HG03103 (cell line): ENCODE measurements around the gene VASH1.
"Not testable (repeated sequence)": the region's sequence is repeated elsewhere in the genome, so short reads cannot be mapped to it uniquely, and the experiment has no call there.

Experiments
- ATAC-seq: cut with Tn5 transposase; IDR thresholded peaks from one replicate; pipeline ENCODE4 v1.9.1; 2021; ENCODE audit warnings: low read depth; ENCODE audit not compliant: unreplicated experiment

The VASH1 gene

DNA sequence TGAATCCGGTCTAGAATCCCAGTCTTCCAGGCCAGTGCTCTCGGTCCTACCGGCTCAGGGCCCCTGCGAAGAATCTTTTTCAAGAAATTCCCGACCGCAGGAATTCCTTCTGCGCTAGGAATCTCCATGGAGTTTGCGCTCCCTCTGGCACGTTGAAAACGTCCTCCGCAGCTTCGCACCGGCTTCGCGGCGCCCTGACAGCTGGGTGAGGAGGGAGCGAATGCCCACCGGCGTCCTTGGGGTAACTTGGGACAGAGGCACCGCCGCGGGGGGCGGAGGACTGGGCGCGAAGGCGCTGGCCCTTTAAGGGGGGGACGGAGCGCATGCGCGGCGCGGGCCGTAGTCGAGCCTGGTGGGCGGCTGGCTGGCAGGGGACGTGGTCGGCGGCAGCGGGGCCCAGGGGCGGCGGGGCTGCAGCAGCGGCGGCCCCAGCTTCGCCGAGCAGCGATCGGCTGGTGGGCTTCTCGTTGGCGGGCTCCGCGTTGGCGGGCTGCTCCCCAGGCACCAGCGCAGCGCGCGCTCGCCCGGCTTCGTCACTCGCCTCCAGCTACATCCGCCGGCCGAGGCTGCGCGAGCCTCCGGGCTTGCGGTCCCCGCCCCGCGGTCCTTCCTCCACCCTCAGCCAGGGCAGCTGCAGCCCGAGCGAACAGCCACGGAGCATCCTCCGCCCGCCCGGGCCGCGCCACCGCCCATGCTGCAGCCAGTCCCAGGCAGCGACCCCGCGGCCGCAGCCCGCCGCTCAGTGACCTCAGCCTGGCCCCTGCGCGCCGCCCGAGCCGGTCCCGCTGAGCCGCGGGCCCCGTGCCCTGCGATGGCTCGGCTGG, at the start of gene VASH1:
VASH1 (plus strand) TSS at position 333 of the 824 bp plus-strand sequence. CDS start 1,354 bp downstream, outside the sequence.
- ATAC-seq = no peak

DNA sequence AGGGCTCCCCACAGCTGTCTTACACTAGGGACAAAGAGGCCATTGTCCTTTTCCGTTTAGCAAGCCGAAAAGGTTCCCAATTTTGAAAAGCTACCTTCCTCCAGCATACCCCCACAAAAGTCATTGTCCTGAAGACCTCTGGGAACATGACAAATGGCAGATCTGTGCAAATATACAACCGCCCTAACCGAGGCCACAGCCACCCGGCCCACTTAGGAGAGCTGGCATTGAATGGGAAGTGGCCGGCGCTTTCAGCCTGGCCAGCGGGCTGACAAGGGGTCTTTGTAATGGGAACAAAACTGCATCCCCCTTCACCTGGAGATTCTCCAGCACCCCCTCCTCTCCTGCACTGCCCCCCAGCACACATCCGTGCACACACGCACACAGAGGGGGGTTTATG, 48.1 kb upstream of the VASH1 start:
- ATAC-seq = no peak

DNA sequence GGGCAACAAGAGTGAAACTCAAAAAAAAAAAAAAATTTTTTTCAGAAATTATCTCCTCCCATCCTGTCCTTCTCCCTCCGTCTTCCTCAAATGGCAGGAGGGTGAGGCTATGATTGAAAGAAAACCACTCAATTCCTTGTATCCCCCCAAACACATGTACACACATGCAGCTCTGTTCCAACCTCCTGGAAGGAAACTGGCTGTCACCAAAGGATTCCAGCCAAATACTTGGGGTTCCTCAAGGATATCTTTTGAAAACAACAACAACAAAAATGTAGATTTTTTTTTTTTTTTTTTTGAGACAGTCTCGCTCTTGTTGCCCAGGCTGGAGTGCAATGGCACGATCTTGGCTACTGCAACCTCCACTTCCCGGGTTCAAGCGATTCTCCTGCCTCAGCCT, 46.8 kb upstream of the VASH1 start:
- no peak for ATAC-seq

DNA sequence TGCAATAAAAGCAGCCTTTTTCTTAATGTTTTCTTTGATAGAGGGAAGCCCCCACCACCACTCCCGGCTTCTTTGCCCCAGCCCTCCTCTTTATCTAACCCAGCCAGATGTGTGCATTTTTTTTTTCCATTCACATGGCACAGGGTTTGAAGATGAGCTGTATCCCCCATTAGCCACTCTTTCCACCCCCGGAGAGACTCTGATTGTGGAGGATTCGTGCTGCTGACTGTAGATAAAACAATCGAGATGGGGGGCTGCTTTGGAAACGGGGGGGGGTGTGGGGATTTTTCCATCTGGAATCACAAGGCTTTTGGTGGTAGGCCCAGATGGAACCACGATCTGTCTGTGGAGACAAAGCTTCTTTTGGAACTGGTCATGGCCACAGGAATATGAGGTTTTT, 46.2 kb upstream of the VASH1 start:
- no peak for ATAC-seq

DNA sequence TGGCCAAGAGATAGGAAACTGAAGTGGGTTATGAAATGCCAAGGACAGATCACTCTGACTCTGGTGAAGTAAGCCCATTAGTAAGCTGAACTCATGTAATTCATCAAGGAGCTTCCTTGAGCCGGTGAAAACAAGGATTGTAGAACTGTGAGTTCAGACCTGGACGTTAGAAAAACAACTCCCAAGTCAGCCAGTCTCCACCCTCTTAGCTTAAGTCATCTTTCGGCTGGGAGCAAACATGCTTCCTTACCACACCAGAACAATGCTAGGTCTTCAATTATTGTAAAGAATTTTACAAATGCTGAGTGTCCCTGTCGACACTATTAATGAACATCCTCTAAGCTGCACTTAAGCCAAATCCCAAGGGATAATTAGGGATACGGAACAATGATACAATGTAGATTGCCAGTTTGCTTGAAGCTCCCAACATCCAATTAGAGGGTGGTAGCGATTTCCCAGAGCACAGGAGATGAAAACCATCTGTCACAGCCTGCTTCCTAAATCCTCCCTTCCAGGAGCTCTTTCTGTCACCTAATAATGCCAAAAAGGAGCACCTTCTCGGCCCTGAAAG, 45.7 kb upstream of the VASH1 start:
- no peak for ATAC-seq

DNA sequence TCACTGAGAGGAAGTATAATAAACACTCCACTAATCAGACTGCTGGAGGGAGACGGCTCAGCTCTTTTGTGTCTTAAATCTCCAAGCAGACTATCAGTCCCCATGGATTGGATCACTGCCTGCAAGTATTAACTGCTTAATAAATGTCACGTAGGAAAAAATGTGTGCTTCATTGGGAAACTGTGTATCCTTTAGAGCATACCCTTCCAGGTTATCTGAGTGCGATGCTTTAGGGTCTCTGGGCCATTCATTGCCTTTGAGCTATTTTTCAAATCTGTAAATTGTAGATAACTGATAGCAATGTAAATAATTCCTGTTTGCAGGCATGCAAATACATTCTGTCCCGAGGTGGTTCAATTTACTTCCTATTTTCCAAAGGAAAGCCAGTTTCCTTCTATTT, 45.0 kb upstream of the VASH1 start:
- ATAC-seq = no peak

DNA sequence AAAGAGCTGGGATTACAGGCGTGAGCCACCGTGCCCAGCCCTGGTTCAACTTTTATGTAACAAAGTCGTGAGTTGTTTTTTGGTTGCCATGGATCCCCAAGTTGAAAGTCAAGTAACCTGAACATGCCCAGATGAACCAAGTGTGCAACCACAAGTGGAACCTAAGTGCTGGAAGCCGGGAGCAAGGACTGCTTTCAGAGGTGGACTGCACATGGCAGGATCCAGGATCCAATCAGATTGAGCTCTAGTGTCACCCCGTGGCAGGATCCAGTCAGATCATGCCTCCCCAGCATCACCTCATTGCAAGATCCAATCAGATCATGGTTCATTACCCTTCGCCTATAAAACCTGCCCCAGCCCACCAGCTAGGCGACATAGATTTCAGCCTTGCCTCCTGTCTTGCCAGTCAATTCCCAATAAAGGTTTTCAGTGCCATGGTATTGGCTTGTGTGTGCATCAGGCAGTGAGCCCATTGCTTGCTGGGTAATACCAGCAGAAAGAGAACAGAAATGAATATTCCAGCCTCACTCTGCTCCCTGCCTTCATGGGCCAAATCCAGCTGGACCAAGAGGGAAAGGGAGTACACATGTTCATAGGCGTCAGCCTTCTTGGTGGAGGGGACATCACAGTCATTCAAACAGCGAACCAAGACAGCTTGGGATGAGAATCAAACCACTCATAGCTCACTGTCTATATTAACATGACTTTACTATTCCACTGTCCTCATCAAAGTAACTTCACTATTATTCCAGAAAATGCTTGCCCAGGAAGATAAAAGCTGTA, 43.6 kb upstream of the VASH1 start:
- ATAC-seq = no peak

DNA sequence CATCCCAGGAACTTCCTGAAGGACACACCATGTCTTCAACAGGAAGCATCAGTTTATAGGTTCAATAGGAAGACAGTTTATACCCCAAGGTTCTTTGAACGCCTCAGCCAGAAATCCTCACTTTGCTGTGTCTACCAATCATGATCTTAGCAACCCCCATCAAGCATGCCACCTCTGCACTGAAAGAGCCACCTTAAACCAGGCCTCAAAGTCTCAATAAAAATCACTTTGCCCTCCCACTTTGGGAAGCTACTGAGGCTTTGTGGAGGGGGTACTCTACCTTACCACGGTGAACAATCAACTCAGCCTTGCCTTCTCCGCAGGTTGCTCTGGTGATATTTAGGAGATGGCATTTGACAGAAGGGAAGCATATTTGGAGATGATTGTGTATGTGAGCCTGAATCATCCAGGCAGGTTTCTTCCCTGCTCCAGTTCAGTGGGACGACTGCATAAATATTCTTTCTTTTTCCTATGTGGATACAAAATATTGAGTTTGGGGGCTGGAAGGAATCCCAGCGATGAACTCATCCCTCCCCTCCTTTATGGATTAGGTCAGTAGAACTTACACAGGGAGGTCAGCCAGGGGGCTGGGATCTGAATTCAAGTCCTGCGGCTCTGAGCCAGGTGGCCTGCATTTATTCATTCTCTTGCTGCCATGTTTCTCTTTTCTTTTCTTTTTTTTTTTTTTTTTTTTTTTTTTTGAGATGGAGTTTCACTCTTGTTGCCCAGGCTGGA, 42.8 kb upstream of the VASH1 start:
- no peak for ATAC-seq

DNA sequence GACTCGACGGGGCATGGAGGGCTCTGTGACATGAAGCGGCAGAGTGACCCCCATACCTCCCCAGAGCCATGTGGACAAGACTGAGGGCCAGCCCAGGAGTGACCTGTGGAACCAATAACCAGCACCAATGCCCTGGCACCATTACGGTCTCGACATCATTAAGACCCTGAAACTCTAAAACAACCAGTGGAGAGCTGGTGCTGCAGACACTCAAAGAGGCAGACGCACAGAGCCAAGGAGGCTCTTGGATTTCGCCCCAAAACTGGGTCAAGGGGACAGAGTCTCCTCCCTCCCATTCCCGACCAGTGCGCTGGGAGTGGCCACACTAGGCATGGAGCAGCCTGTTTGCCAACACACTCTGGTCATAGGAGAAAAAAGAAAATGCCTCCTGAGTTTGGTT, 41.6 kb upstream of the VASH1 start:
- ATAC-seq = no peak

DNA sequence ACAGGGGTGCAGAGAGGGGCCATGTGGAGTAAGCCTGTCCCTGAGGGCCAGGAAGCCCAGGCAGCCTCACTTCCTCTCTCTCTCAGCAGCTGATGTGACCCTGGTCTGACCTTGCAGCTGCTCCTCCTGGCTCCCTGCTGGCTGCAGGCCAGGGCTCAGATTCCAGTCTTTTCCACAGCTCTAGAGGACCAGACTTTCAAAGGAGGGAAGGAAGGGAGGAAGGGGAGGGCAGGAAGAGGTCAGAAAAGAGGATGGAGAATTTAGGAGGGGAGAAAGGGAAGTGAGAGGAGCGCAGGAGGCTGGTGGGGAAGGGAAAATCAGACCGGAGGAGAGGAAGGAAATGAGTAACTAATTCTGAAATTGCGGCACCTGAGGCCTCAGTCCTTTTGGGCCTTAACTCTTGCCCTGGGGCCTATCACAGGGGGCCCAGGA, 40.9 kb upstream of the VASH1 start:
- ATAC-seq = peak; percentile 64

DNA sequence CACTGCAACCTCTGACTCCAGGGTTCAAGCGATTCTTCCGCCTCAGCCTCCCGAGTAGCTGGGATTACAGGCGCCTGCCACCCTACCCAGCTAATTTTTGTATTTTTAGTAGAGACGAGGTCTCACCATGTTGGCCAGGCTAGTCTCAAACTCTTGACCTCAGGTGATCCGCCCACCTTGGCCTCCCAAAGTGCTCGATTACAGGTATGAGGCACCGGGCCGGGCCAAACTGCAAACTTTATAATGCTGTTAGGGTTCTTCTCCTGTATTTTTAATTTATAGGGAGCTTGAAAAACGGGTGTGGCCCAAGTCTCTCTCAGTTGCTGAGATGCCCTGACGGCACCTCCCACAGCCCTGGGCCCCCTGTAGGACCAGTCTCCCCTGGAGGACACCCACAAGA, 39.8 kb upstream of the VASH1 start:
- ATAC-seq = not testable (repeated sequence)

DNA sequence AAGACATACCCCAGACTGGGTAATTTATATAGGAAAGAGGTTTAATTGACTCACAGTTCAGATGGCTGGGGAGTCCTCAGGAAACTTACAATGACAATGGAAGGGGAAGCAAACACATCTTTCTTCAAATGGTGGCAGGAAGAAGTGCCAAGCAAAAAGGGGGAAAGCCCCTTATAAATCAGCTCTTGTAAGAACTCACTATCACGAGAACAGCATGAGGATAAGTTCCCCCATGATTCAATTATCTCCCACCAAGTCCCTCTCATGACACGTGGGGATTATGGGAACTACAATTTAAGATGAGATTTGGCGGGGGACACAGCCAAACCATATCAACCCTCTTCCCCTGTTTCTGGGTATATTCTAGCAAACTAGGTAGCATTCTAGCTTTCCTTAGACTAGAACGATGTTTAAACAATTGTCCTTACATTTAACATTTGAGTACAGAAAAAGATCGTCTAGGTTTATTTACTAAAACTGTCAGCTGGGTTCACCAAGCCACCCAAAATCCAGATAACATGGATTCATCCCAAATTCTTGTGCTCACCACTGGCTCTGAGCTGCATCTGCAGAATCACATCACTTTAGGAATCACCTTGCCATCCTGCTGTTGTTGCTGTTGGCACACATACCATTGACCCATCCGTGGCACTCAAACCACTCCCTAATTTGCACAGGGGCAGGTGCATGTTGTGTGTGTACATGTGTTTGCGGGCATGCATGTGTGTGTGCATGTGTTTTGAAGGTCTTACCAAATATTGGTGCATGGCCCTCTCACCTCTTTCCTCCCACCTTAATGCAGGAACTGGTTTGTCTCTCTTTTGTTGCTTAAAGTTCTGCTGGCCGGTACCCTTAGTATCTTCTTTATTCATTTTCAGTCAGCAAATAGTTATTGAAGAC, 36.4 kb upstream of the VASH1 start:
- no peak for ATAC-seq

DNA sequence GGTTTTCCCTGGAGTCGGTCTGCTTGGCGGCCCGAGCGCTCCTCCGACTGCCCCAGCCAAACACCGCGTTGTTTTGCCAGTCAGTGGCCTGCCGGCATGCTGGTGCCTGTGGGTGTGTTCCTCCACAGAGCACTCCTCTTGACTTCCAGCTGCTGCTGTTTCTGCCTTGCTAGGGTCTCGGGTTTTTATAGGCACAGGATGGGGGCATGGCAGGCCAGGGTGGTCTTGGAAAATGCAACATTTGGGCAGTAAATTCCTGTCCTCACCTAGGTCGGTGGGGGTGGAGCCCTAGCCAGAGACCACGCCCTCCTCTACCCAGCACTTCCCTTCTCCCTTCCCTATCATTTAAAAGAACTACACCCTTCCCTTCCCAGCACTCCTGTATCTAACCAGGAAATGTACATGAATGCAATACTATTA, 34.7 kb upstream of the VASH1 start:
- no peak for ATAC-seq

DNA sequence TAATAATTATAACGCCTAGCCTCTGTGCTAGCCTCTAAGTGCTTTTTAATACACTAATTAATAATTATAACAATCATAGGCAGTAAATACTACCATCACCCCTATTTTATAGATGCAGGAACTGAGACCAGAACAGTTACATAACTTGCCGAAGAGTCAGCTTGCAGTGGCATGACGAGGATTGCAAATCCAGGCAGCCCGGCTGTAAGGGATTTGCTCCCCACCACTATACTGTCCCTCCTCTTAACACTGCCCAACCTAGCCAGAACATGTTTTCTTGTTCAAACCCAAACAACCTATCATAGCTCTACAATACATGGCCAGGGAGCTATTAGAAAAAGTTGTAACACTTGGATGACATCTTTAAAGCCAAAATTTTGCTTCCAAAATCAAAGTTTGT, 33.9 kb upstream of the VASH1 start:
- no peak for ATAC-seq

DNA sequence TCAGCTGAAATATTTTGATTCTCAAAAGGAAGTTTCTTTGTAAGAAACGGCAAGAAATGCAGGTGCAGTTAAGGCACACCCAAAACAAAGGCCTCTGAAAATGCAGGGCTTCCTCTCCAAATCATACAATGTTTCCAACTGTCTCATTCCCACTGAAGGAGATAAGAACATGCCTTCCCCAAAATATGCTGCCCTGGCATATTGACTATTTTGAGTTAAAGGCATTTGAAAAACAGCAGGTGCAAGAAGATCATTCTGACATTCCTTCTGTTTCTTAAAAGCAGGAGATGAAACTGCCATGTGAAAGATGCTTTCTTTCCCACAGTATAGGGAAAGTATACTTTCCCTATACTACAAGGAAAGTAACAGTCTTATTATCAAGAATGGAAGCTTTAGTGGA, 33.4 kb upstream of the VASH1 start:
- ATAC-seq = no peak

DNA sequence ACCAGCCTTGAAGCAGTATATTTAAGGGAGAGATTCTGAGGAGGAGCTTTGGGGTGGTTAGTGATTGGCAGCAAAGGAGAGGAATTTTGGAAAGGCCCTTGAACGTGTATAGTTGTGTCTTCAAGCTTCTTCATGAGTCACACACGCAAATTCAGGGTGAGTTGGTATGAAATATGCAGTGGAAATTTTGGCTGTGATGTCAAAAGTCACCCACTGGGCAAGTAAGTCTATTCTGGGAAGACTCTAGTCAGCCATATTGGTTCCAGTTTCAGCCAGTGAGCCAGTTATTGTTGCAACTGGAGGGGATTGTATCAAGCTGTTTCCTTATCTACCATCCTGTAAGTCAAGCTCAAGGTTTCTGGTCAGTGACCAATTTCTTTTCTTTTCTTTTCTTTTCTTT, 32.0 kb upstream of the VASH1 start:
- no peak for ATAC-seq

DNA sequence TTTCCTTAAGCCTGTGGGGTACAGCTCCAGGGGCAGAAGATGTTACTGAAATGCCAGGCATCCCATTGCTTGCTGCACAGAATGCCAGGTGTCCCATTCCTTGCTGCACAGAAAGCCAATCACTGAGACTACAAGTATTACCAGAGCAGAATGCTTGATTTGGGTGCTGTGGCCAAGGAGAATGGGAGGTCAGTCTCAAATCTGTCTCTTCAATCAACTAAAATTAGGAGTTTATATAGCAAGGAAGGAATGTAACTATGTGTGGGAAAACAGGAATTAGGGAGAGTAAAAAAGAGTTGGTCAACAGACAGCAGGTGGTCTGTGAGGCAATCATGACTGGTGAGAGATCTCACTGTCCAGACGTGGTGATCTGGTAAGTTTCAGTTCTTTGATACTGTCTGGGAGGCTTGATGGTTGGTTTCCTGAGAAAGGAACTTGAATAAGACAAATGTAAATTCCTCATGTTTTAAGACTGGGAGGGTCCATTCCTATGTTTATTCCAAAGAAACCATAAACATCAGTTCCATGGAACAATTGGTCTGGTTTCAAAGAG, 31.2 kb upstream of the VASH1 start:
- no peak for ATAC-seq

DNA sequence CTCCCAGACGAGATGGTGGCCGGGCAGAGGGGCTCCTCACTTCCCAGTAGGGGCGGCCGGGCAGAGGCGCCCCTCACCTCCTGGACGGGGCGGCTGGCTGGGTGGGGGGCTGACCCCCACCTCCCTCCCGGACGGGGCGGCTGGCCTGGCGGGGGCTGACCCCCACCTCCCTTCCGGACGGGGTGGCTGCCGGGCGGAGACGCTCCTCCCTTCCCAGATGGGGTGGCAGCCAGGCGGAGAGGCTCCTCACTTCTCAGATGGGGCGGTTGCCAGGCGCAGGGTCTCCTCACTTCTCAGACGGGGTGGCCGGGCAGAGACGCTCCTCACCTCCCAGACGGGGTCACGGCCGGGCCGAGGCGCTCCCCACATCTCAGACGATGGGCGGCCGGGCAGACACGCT, 26.8 kb upstream of the VASH1 start:
- not testable (repeated sequence) for ATAC-seq

DNA sequence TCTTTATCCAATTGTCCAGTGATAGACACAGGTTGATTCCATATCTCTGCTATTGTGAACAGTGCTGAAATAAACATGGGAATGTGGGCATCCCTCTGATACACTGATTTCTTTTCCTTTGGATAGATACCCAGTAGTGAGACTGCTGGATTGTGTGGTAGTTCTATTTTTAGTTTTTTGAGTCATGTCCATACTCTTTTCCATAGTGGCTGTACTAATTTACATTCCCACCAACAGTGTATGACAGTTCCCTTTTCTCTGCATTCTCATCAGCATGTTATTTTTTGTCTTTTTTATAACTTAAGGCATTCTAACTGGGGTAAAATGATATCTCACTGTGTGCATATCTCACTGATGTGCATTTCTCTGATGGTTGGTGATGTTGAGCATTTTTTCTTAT, 24.8 kb upstream of the VASH1 start:
- ATAC-seq = no peak

DNA sequence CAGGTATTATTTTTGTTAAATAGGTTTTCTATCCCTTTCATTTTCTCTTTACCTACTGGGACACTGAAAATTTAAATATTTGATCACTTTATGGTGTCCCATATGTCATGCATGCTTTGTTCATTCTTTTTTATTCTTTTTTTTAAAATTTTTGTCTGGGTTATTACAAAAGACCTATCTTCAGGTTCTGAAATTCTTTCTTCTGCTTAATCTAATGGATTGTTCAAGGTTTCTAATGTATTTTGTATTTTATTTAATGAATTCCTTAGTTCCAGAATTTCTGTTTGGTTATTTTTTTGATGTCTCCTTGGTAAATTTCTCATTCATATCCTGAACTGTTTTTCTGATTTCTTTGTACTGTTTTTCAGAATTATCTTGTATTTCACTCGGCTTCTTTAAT, 20.2 kb upstream of the VASH1 start:
- no peak for ATAC-seq
